Endothelial cell of hepatic sinusoid (primary cell): ENCODE measurements around the gene TARS2.

Source experiments
- in situ Hi-C: cut with HindIII; loops from 2 replicates; pipeline ENCODE4 v1.10.0; 2017; ENCODE audit warnings: low sequenced_read_pairs

Gene TARS2

DNA sequence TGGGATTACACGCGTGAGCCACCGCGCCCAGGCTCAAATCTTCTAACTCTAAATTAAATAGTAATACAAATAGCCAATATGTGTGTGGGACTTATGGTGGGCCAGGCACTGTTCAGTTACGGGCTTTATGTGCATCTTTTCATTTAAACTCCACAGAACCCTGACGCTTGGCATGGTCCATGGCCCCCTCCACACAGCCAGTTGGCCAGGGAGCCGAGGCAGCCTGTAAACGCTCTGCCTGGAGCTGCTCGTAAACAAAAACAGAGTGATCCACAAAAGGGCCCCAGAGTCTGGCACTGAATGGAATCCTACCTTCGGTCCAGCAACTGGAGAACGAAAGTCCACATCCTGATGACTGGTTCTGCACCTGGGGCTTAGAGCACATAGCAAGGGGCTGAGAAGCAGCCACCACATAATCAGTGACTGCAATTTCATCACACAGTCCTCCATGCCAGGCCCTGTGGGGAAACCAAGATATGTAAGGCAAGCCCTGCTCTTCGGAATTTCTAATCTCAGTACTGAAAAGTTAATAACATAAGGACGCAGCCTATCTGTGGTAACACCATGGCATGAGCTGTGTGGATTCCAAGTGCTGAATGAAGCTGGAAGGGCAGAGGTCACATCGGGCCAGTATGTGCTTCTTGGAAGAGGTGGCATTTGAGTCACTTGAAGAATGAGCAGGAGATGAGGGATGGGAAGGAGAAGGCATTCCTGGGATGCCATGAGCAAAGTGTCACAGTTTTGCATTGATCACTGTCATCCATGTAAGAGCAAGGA, 48.5 kb downstream of the TARS2 start:
- in situ Hi-C loops = no loop called here

DNA sequence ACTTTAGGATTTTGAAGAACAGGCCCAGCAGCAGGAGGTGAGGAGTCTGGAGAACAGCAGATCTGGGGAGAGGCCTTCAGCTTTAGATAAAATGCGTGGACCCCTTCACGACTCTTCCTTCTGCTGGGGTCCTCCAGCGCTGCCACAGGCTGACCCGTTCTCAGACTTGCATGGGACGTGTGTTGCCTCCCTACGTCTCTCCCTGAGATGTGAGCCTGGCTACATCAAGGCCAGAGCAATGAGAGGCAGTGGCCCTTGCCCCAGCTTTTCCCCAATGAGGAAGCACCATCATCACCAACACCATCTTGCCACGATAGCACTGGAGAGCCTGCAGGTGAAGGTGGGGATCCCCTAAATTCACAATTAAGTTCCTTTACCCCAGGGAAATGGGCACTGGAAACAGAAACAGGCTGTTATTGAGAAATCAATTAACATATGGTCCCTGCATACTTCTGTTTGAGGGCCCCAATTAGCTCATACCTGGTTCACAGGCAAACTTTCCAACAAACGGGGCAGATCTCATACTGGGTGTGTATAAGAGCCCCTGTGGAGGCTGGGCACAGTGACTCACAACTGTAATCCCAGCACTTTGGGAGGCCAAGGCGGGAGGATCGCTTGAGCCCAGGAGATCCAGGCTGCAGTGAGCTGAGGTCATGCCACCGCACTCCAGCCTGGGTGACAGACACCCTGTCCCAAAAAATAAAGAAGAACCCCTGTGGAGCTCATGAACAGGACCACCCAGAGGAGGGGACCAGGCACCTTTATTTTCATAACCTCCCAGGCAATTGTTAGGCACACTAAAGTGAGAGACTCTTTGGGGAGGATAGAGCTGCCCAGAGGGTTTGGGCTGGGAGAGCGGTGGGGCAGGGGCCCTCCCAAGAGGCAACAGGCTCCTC, 49.9 kb downstream of the TARS2 start:
- in situ Hi-C loops = no loop called here

DNA sequence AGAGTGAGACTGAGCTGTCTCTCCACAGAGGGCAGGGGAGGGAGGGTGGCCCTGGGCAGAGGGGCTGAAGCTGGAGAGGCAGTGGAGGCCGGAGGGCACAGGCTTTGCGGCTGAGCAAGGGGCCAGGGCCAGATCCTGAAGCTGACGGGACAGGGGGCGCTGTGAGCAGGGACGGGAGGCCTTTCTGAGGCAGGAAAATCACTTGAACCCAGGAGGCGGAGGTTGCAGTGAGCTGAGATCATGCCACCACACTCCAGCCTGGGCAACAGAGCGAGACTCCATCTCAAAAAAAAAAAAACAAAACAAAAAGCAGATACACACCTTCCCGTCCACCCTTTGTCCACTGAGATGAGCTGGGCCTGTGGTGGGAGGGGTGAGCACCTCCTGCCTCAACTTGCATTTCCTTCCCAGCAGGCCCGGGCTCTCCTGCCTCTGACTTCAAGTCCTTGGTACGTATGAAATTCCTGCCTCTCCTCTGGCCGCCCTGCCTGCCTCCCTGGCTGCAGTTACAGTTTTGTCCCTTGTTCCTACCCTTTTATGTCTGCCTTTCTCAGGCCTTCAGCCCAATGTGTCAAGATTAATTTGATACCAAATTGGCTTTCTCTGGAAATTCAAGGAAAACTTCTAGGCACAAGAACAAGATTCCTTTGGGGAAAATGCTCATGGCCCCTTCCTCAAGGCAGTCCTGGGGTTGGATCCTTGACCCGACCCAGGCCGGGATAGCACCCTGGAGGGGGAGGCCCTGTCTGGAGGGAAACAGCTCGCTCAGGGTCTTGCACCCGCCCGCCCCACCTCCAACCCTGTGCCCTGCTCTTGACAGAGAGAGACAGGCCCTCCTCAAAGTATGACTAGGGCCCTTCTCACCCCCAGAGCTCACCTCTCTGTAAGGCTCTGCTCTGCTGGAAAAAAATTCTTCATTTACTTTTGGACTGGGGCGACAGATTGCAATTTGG, 50.8 kb downstream of the TARS2 start:
- in situ Hi-C loops = no loop called here

DNA sequence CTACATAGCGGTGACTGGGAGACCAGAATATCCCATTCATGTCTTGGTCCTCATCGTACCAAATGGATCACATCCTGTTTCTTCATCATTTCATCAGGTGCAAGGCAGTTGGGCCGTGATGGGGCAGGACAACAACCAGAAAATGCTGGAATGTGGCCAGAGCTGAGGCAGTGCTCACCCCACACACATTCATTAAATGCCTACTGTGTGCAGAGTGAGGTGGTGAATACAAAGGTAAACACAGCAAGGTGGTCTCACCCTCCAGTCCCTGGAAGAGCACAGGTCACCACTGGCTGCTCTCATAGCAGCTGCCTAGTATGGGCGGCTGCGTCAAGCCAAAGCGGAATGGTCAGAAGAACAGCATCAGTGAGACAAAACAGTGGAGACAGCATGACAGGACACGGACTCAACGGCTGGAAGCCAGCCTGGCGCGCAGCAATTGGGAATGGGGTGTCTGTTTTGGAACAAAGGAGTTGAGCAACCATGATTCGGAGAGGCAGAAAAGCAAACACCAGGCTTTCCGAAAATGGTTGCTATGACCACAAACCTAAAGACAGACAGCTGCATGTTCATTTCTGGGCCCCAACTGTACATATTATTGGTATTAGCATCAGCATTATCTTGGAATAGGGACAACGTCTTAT, 56.4 kb downstream of the TARS2 start:
- in situ Hi-C loops = no loop called here

DNA sequence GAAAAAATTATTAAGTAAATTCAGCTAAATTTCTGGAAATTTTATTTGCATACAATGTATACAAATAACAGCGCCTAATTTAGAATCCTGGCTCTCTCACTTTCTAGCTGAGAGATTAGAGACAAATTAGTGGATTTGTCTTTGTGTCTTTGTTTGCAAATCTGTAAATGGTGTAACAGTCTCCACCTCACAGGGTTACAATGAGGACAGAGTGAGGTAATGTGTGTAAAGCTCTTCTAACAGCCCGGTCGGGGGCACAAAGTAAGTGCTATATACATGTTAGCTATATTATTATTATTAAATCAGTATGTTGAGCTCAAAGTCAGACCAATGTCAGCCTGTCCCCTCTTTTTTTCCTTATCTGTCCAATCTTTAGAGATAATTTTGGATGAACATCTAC, 57.0 kb downstream of the TARS2 start:
- in situ Hi-C loops = no loop called here

DNA sequence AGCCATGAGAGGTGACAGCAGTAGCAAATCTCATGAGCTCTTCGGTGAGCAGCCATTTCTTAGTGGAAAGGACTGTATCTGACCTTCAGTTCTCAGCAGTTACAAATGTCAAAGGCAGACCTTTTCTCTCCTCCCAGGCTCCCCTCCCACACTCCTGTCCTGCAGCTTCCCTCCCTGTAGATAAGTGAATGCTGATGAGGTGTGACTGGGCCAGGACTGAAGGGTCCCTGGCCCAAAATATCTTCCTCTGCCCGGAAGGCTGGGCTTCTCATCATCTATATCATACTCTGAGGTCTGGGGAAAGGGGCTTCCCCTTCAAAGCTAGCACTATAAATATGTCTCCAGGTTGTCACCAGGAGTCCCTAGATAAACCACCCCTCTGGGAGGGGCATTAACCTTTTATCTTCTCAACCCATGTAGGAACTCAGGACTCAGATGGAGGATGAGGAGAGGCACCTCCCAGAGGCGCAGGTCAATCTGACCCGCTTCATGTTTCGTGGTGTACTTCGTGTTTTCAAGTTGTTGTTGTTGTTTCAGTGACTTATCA, 58.3 kb downstream of the TARS2 start:
- in situ Hi-C loops = no loop called here

DNA sequence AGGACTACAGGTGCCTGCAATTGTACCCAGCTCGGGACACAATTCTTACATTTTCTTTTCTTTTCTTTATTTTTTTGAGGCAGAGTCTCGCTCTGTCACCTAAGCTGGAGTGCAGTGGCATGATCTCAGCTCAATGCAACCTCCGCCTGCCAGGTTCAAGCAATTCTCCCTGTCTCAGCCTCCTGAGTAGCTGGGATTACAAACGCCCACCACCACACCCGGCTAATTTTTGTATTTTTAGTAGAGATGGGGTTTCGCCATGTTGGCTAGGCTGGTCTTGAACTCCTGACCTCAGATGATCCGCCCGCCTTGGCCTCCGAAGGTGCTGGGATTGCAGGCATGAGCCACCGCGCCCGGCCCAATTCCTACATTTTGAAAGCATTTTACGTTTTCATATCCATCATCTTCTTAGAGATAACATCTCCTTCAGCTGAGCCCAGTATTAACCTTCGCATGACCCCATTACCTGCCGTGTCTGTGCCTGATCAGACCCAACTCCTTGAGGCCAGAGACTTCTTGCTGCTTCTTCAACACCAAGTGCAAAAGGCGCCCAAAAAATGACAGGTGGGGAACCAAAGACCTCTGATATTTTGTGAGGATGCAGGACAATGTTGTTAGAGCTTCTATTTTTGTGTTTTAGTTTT, 59.2 kb downstream of the TARS2 start:
- in situ Hi-C loops = no loop called here

DNA sequence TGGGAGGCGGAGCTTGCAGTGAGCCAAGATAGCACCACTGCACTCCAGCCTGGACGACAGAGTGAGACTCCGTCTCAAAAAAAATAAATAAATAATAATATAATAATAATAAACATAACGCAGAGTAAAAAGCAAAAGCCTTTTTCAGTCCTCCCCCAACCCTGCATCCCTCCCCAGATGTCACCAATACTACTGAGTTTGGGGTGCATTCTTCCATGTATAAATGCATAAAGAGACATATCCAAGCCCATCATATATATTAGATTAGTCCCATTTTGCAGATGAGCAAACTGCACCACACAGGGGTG, 61.1 kb downstream of the TARS2 start:
- in situ Hi-C loops = no loop called here

DNA sequence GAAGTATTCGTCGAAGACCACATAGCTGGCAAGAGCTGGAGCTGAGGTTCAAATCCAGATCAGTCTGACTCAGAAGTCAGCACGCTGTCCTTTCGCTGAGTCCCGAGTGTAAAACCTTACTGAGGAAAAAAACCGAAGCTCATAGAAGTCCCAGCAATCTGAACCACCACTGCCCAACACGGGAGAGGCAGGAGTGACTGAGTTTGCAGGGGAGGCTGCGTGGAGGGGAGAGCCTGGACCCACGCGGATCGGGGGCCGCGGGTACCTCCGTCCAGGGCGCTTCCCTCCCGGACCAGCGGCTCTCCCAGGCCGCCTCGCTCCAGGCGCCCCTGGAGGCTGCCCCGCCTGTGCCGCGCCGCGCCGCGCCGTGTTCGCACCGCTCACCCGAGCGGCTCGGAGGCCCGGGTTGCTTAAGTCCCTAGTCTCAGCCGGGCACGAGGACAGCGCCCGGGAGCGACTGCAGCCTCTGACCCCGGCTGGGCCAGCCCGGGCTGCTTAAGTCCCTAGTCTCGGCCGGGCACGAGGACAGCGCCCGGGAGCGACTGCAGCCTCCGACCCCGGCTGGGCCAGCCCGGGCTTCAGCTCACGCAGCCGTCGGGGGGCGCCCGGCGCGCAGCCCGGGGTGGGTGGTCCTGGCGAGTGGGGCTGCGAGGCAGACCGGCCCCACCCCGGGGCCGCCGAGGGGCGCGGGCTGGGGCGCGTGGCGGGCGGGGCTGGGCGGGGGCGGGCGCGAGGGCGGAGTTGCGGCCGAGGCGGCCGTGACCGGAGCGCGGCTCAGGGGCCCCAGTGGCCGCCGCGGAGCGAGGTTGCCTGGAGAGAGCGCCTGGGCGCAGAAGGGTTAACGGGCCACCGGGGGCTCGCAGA, 61.6 kb downstream of the TARS2 start, which contains the start of gene ADAMTSL4:
TSS of gene ADAMTSL4 (plus strand) at position 777 of the 864 bp plus-strand sequence. CDS start 2,881 bp downstream, outside the sequence.
- in situ Hi-C loops = no loop called here

DNA sequence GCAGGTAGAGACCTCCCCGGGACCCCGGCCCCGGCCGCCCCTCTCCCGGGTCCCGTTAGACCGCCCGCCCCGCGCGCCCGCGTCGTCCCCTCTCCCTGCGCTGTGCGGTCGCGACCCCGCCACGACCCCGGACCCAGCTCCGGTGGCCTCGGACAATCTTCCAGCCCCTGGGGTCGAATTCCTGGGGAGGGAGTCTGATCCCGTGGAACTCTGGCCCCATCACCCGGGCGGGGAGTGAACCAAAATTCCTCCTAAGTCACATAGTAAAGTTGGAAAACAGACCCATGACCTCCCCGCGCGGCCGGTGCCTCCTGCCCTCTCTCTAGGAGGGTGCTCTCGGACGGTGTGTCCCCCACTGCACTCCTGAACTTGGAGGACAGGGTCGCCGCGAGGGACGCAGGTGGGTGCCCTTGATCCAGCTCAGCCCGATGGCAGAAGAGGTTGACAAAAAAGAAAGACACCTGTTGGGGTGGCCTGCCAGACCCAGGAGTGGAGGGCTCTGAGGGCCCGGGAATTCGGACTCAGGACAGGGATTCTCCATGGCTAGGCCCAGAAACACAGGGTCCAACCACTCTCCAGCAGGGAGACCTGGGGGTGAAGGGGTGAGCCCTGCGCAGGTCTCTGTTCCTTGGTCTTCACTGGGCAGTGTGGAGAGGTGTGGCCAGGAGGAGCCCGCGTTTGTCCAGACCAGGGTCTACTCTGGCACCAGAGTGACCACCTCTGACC, 62.4 kb downstream of the TARS2 start:
- in situ Hi-C loops = no loop called here

DNA sequence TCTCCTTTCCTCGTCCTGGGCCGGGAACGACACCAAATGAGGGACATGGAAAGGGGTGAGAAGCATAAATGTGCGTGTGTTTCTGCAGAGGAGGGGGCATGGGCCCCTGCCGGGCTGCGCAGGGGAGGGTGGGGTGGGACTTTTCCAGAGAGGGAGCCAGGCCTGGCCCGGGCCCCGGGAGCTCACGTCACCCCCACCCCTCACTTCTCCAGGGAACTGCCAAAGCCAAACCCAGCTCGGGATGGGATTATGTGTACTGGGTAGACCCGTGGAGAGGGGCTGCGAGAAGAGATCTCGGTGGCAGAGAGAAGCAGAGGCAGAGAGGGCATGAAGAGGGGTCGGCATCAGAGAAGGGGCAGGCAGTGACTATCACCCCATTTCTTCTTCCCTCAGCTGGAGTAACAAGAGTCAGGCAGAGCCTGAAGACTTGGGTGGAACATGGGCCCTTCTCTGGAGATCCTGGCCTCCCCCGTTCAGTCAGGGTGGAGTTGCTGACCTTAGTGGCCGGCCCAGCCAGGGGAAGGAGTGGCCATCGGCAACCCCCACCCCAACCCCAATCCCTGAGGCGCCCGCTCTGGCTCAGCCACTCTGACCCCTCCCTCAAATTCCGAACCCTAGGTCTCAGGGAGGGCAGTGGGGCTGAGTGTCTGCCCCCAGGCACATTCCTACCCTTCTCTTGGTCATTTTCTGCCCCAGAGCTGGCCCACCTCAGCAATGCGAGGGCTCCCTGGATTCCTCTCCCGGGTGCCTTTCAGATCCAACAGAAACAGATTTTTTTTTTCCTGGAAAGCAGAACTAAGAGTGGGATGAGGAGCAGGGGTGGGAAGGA, 63.2 kb downstream of the TARS2 start:
- in situ Hi-C loops = no loop called here

DNA sequence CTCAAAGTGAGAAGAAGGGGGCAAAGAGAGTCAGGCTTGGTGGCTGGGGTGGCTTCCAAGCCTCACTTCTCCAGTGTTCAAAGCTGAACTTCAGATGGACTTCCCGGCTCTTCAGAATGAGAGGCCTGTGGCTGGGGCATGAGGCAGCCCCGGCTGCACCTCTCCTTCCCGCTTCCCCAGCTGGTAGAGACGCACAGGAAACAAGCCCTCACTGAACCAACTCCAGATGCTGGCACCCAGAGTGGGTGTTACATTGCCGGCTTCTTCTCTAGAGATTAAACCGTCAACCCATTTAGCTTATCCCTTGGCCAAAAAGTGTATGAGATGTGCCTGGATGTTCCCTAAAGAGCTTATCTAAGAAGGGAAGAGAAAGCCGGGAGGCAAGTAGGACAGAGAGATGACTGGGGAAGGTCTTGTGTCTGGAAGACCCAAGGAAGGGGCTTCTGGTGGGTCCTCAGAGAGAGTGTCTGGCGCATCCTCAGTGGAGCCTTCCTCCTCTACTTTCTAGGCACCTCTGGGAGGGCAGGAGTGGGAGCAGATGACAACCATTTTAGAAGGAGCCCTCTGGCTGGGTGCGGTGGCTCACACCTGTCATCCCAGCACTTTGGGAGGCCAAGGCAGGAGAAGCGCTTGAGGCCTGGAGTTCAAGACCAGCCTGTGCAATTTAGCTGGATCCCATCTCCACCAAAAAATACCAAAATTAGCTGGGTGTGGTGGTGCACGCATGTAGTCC, 64.0 kb downstream of the TARS2 start:
- in situ Hi-C loops = no loop called here

DNA sequence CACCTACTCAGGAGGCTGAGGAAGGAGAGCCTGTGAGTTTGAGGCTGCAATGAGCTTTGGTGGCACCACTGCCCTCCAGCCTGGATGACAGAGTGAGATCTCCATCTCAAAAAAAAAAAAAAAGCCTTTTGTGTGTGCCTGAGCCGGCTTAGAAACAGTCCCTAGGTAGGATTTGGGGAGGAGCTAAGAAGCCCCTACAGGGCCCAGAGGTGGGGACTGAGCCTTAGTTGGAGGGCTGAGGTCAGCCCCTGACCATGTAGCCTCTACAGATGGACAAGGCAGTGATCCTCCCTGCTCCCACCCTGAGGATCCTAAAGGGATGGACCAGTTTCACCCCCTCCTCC, 64.5 kb downstream of the TARS2 start:
- in situ Hi-C loops = no loop called here

DNA sequence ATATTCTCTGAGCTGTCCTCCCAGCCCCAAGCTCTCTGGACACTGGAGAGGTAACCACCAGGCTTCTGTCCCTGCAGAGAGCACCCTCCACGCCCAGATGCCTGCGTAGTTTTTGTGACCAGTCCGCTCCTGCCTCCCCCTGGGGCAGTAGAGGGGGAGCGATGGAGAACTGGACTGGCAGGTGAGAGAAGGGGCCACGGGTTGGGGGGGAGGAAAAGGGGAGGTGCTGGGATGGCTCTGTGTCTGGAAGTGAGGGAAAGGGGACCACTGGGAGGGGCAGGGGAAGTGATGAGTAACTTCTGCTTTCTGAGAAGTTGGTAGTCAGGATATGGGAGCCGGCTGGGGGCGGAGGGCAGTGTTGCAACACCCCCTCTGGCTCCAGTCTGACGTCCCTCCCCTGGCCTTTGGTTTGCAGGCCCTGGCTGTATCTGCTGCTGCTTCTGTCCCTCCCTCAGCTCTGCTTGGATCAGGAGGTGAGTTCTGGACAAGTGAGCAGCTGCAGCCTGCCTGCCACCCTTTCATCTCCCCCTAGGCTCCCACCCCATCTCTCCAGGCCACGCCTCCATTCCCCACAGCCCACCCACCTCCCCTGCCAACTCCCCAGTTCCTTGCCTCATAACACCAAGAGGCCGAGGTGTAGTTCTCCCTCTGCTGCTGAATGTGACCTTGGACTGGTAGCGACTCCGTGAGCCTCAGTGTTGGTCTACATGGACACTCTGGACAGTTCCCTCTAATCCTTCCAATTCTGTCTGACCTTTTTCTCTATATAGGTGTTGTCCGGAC, 65.1 kb downstream of the TARS2 start:
- in situ Hi-C loops = no loop called here

DNA sequence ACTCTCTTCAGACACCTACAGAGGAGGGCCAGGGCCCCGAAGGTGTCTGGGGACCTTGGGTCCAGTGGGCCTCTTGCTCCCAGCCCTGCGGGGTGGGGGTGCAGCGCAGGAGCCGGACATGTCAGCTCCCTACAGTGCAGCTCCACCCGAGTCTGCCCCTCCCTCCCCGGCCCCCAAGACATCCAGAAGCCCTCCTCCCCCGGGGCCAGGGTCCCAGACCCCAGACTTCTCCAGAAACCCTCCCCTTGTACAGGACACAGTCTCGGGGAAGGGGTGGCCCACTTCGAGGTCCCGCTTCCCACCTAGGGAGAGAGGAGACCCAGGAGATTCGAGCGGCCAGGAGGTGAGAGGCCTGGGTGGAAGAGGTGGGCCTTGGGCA, 65.7 kb downstream of the TARS2 start:
- in situ Hi-C loops = no loop called here
